Stimulated activated naive CD8-positive, alpha-beta T cell treated with anti-CD3 and anti-CD28 coated beads, Interleukin-15, amount 100 ng/mL, for 72 hours (primary cell): ENCODE results near the gene LSM14B.
"Not testable (repeated sequence)": the region's sequence is repeated elsewhere in the genome, so short reads cannot be mapped to it uniquely, and the experiment has no call there.

Experiments
- ATAC-seq: fragments of 150-1000 bp; cut with Tn5 transposase; 2 replicates; pipeline ENCODE4 v1.10.0; 2021; ENCODE audit warnings: mild to moderate bottlenecking, moderate library complexity
- DNase-seq, 2 donors: peaks; one replicate each; pipeline ENCODE4 v3.0.0; 2021 to 2022
- H3K27ac Mint-ChIP-seq, 2 donors: one replicate each; pipeline ENCODE4 v1.8.0; 2022; ENCODE audit warnings: mild to moderate bottlenecking in 2 of 2, mixed read lengths in 2 of 2, moderate library complexity in 2 of 2
- H3K27me3 Mint-ChIP-seq: one replicate; pipeline ENCODE4 v1.8.0; 2022; ENCODE audit warnings: mixed read lengths
- H3K4me1 Mint-ChIP-seq: one replicate; pipeline ENCODE4 v1.8.0; 2022; ENCODE audit warnings: mild to moderate bottlenecking, mixed read lengths
- H3K4me3 Mint-ChIP-seq, 2 donors: one replicate each; pipeline ENCODE4 v1.8.0; 2022; ENCODE audit warnings: mild to moderate bottlenecking in 2 of 2, mixed read lengths in 2 of 2, moderate library complexity in 1 of 2
- H3K9me3 Mint-ChIP-seq, 2 donors: one replicate each; pipeline ENCODE4 v1.8.0; 2022; ENCODE audit warnings: mixed read lengths in 2 of 2

The LSM14B gene

DNA sequence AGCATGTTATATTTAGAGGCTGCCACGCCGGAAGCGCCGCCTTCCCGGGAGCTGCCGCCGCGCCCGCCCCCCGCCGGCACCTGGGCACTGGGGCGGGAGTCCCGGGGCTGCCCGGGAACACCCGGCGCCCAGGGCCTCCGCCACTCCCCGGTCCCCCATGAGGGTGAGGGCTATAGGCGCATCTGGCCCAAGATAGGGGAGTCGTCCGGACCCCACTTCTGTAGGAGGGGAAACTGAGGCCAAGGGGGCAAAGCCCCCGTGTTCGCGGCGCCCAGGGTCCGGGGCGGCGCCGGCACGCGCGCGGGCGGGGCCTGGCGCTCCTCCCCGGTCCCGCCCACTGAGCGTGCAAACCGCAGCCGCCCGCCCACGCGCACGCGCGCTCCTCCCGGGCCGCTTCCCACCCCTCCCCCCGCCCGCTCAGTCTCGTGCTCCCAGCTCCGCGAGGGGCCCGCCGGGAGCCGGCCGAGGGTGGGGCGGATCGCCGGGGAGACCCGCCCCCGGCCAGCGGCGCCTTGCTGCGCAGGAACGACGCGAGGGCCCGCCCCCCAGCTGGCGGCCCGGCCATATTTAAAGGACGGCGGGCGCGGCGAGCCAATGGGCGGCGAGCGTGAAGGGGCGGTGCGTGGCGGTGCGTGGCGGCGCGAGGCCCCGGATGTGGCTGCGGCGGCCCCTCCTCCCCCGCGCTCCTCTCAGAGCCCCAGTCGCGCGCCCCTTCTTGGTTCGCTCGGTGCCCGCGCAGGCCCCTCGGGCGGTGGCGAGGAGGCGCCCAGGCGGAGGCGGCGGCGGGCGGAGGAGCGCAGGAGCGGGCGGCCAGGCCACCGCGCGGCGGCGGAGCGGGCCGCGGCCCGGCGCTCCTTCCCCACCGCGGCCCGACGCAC lies at the start of gene LSM14B:
LSM14B (plus strand) TSS at position 700 of the 878 bp plus-strand sequence. CDS start 192 bp downstream, outside the sequence.
- peaks cover 66% of the 10 kb centered on the region for H3K4me1 Mint-ChIP-seq
- ATAC-seq (peak; percentile 83), DNase-seq (peak; percentile 97 to 98)
- peak within 1 kb of the TSS; percentile 80 to 92 for H3K27ac Mint-ChIP-seq
- peak within 1 kb of the TSS; percentile 82 to 90 for H3K4me3 Mint-ChIP-seq
- H3K27me3 Mint-ChIP-seq, result no peaks in the 10 kb centered on the region
- no peaks in the 10 kb centered on the region for H3K9me3 Mint-ChIP-seq

DNA sequence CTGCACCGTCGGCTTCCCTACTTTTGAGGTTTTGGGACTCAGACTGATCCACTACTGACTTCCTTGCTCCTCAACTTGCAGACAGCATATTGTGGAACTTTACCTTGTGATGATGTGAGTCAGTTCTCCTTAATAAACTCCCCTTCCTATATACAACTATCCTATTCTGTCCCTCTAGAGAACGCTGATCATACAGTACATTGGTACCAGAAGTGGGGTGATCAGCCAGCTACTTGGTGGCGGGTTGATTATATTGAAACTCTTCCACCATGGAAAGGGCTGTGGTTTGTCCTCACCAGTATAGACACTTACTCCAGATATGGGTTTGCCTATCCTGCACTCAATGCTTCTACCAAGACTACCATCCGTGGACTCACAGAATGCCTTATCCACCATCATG lies 49.0 kb upstream of the LSM14B start:
- DNase-seq (no peak), ATAC-seq (no peak)

DNA sequence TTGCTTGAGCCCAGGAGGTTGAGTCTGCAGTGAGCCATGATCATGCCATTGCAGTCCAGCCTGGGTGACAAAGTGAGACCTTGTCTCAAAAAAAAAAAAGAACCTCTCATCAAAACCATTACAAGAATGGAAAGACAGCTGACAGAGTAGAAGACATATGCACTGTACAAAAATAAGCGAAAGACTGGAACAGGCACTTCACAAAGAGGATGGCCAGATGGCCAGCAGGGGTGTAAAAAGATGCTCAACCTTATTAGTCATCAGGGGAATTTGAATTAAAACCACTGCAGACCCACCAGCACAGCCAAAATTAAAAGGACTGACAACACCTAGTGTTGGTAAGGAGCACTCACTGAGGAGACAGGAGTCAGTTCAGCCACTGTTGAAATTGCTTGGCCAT lies 43.1 kb upstream of the LSM14B start:
- Mint-ChIP-seq H3K4me3 (no peak overlapping the region), H3K27ac (no peak overlapping the region), H3K4me1 (no peaks in the 10 kb centered on the region), H3K27me3 (no peaks in the 10 kb centered on the region), H3K9me3 (peaks cover 15 to 24% of the 10 kb centered on the region in 2 donors)
- no peak for DNase-seq
- ATAC-seq, result no peak

More for the DNA sequence above, 49.0 kb upstream of the LSM14B start:
- Mint-ChIP-seq H3K27ac (no peak overlapping the region), H3K4me3 (no peak overlapping the region), H3K9me3 (peaks cover 26 to 39% of the 10 kb centered on the region in 2 donors), H3K4me1 (peaks cover under 1% of the 10 kb centered on the region), H3K27me3 (no peaks in the 10 kb centered on the region)

DNA sequence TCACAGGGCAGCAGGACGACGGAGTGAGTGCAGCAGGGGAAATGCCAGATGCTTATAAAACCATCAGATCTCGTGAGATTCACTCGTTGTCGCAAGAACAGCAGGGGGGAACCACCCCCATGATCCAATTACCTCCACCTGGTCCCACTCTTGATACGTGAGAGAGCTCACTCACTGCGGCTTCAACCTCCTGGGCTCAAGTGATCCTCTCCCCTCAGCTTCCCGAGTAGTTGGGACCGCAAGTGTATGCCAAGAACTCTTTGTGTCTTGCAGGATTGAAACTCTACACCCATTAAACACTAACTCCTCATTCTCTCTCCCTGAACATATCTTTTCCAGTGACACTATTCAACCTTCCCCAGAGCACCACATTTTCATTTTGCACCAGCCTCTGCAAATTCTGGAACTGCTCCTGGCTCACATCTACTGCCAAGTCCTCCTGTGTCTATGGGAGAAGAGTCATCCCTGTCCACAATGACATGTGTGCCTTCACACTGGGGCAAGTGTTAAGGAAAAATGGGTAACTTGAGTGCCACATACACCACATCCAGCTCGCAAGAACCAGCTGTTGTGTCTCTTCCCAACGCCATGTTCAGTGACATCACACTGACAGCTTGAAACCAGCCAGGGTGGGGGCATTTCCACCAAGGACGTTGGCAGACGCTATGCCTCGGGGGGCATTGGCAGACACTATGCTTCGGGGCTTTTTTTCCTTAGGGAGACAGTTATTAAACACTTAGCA lies 41.9 kb upstream of the LSM14B start:
- Mint-ChIP-seq H3K4me1 (no peaks in the 10 kb centered on the region), H3K9me3 (peaks cover 6 to 14% of the 10 kb centered on the region in 2 donors), H3K27me3 (no peaks in the 10 kb centered on the region), H3K27ac (peak overlapping the region in 1 of 2 donors; percentile 38), H3K4me3 (no peak overlapping the region)
- no peak for DNase-seq
- no peak for ATAC-seq

DNA sequence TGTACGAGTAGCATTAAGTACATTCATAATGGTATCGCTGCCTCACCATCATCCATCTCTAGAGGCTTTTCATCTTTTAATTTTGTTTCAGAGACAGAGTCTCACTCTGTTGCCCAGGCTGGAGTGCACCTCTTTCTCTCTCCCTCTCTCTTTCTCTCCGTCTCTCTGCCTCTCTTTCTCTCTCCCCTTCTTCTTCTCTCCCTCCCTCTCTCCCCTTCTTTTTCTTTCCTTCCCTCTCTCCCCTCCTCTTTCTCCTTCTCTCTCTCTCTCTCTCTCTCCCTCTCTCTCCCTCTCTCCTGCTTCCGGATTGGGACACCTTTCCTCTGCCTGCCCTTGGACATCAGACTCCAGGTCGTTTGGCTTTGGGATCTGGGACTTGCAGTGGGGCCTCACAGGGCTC lies 39.0 kb upstream of the LSM14B start:
- no peak for DNase-seq
- Mint-ChIP-seq H3K4me3 (no peak overlapping the region), H3K9me3 (no peaks in the 10 kb centered on the region), H3K4me1 (no peaks in the 10 kb centered on the region), H3K27me3 (no peaks in the 10 kb centered on the region), H3K27ac (peak overlapping the region in 1 of 2 donors; percentile 30)
- ATAC-seq, result no peak

DNA sequence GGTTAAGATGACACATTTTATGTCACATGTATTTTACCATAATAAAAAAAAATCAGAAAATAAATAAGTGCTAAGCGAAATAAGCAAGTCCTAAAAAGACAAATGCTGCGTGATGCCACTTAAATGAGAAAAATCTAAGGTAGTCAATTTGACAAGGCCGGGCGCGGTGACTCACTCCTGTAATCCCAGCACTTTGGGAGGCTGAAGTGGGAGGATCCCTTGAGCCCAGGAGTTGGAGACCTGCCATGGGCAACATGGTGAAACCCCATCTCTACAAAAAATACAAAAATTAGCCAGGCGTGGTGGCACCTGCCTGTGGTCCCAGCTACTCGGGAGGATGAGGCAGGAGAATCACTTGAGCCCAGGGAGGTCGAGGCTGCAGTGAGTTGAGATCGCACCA lies 38.1 kb upstream of the LSM14B start:
- not testable (repeated sequence) for H3K27me3 Mint-ChIP-seq, H3K27ac Mint-ChIP-seq, H3K9me3 Mint-ChIP-seq, H3K4me1 Mint-ChIP-seq, DNase-seq, ATAC-seq, H3K4me3 Mint-ChIP-seq

DNA sequence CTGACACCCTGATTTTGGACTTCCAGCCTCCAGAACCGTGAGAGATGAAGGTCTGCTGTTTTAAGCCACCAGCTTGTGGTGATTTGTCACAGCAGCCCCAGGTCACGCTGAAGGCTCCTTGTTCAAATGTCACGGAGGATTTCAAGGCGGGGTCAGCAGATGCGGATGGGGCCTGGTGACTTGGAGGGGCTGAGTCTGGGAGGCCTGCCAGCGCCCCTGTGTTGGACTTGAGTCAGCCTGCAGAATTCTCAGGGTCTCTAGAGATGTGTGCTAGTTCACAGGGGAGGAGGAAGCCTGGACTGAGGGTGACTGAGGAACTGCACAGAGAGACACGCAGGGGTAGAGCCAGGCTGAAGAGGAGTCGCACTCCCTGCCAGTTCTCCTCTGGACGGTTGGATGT lies 37.1 kb upstream of the LSM14B start:
- Mint-ChIP-seq H3K4me1 (no peaks in the 10 kb centered on the region), H3K27me3 (no peaks in the 10 kb centered on the region), H3K9me3 (no peaks in the 10 kb centered on the region), H3K27ac (no peak overlapping the region), H3K4me3 (no peak overlapping the region)
- no peak for DNase-seq
- no peak for ATAC-seq

DNA sequence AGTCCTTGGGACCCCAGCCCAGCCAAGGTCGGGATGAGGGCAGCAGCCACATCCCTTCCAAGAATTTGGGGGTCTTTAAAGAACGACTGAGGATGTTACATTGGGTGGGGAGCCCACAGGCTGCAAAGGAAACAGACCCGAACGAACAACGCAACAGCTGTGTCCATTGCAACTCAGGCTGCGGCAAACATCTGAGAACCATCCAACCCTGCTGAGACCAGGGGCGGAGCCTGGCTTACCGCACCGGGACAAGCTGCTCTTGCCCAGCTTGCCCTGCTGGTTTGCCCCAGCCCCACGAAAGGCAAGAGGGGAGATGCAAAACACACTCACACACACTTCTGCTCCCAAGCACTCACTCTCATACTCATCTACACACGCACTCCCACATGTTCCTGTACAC lies 35.0 kb upstream of the LSM14B start:
- peaks cover 5 to 7% of the 10 kb centered on the region in 2 donors for H3K9me3 Mint-ChIP-seq
- no peaks in the 10 kb centered on the region for H3K4me1 Mint-ChIP-seq
- ATAC-seq (no peak), DNase-seq (no peak)
- no peaks in the 10 kb centered on the region for H3K27me3 Mint-ChIP-seq
- no peak overlapping the region for H3K27ac Mint-ChIP-seq
- no peak overlapping the region for H3K4me3 Mint-ChIP-seq

DNA sequence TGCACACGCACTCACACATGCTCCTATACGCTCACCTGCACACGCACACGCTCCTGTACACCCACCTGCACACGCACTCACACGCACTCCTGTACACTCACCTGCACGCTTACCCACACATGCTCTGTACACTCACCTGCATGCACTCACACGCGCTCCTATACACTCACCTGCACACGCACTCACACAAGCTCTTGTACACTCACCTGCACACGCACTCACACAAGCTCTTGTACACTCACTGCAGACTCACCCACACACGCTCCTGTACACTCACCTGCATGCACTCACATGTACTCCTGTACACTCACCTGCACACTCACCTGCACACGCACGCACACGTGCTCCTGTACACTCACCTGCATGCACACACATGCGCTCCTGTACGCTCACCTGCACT lies 34.6 kb upstream of the LSM14B start:
- Mint-ChIP-seq H3K27ac (no peak overlapping the region), H3K4me3 (no peak overlapping the region), H3K27me3 (no peaks in the 10 kb centered on the region), H3K4me1 (no peaks in the 10 kb centered on the region), H3K9me3 (peaks cover 5 to 9% of the 10 kb centered on the region in 2 donors)
- no peak for ATAC-seq
- DNase-seq, result no peak

DNA sequence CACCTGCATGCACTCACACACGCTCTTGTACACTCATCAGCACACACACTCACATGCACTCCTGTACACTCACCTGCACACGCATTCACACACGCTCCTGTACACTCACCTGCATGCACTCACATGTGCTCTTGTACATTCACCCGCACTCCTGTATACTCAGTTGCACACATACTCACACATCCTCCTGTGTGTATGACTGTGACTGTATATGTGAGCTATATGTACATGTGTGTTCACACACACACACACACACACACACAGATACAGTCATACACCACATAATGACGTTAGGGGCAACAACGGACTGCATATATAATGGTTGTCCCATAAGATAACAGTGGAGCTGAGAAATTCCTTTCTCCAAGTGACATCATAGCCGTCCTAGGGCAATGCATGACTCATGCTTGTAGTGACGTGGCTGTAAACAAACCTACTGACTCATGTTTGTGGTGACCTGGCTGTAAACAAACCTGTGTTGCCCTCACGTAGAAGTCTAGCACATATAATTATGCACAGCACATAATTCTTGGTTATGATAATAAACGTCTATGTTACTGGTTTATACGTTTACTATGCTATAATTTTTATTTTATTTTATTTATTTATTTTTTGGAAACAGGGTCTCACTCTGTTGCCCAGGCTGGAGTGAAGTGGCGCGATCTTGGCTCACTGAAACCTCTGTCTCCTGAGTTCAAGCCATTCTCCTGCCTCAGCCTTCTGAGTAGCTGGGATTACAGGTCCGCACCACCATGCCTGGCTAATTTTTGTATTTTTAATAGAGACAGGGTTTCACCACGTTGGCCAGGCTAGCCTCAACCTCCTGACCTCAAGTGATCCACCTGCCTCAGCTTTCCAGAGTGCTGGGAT lies 33.8 kb upstream of the LSM14B start:
- H3K4me3 Mint-ChIP-seq, result no peak overlapping the region
- H3K9me3 Mint-ChIP-seq, result peaks cover 5 to 9% of the 10 kb centered on the region in 2 donors
- ATAC-seq (no peak), DNase-seq (no peak)
- H3K27me3 Mint-ChIP-seq, result no peaks in the 10 kb centered on the region
- no peaks in the 10 kb centered on the region for H3K4me1 Mint-ChIP-seq
- H3K27ac Mint-ChIP-seq, result no peak overlapping the region

DNA sequence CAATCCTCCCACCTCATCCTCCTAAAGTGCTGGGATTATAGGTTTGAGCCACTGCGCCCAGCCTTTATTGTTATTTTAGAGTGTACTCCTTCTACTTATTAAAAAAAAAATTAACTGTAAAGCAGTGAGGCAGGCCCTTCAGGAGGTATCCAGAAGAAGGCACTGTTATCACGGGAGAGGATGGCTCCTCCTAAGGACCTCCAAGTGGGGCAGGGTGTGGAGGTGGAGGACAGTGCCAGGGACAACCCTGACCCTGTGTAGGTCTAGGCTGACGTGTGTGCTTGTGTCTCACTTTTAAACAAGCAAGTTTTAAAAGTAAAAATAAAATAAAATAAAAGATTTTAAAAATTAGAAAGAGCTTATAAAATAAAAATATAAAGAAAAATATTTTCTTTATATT lies 32.9 kb upstream of the LSM14B start:
- no peak for ATAC-seq
- no peaks in the 10 kb centered on the region for H3K27me3 Mint-ChIP-seq
- no peak for DNase-seq
- H3K4me3 Mint-ChIP-seq, result no peak overlapping the region
- H3K27ac Mint-ChIP-seq, result no peak overlapping the region
- H3K9me3 Mint-ChIP-seq, result peaks cover 5 to 9% of the 10 kb centered on the region in 2 donors
- H3K4me1 Mint-ChIP-seq, result no peaks in the 10 kb centered on the region

DNA sequence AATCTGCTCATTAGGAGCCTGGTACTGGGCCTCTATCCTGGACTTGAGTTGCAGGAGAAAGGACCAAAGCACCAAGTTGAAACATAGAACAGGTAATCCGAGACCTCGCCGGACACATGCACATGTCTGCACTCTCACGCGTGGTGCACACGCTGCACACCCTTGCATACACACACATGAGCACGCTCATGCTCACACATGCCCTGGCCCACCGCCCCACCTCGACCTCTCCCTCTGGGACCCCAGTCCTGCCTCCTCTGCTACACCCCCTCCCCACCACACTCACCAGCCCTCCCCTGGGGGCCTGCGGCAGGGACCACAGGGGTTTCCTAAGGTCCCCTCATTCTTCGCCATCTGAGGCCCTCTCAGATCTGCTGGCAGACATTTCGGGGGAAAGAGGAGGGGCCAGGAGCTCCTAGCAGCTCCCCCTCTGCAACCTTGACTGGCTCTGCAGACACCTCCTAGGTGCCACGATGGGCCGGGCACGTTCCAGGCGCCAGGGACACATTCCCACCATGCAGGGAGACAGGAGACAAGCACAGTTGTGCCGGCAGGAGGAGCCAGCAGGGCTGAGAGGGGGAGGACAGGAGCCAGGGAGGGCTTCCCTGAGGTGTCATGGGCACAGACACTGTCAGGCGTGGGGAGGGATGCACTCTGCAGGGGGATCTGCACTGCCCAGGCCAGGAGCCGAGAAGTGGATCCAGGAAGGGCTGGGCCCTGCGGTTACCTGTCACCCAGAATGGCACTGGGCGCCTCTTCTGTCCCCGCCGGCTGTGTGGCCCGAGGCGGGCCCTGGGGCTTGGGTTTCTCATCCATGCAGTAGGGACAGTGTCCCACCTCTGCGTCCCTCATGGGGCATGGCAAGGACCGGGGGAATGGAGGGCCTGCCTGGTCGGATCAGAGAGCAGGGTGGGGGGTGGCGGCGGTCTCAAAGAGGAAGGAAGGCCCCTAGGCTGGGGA lies 25.6 kb upstream of the LSM14B start:
- H3K27me3 Mint-ChIP-seq, result no peaks in the 10 kb centered on the region
- ATAC-seq (no peak), DNase-seq (no peak)
- H3K27ac Mint-ChIP-seq, result peak overlapping the region in 1 of 2 donors; percentile 59
- no peaks in the 10 kb centered on the region for H3K4me1 Mint-ChIP-seq
- H3K4me3 Mint-ChIP-seq, result no peak overlapping the region
- H3K9me3 Mint-ChIP-seq, result peaks cover 15 to 36% of the 10 kb centered on the region in 2 donors

DNA sequence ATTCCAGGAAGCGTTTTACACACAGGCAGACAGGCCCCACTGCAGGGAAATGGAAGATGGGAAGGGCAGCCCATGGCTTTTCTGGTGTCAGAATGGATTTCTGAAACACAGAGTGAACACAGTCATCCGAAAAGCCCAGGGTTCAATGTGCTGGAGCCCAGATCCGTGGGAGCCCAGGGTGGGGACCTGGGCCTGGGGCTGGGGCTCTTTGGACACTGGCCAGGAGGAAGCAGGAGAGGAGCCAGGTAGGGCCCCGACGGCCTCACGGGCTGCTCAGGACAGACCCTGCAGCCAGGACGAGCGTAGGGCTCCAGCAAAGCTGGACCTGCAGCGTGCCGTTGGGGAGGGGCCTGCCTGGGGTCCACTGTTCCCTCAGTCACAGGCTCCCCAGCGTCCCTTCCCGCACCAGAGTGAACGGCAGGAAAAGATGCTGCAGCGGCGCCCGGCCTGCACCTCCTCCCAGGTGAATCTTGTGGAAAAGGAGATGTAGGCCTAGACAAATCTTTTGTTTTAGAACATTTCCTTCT lies 24.3 kb upstream of the LSM14B start:
- H3K4me1 Mint-ChIP-seq, result no peaks in the 10 kb centered on the region
- H3K9me3 Mint-ChIP-seq, result peaks cover 10 to 39% of the 10 kb centered on the region in 2 donors
- no peak overlapping the region for H3K27ac Mint-ChIP-seq
- DNase-seq, result no peak
- ATAC-seq, result no peak
- no peak overlapping the region for H3K4me3 Mint-ChIP-seq
- H3K27me3 Mint-ChIP-seq, result no peaks in the 10 kb centered on the region

DNA sequence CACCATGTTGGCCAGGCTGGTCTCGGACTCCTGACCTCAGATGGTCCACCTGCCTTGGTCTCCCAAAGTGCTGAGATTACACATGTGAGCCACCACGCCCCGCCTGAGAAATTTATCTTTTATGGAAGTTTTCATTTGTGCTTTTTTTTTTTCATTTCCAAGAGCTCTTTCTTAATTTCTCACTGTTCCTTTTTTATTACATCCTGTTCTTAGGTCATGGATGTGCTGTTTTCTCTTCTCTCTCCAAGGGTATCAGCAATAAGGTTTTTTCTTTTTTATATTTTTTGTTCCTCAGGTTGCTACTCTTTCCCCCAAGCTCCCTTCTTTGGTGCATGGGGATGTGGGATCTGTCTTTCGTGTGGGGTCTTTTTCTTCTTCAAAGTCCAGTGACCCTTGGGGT lies 21.2 kb upstream of the LSM14B start:
- Mint-ChIP-seq H3K4me1 (no peaks in the 10 kb centered on the region), H3K27me3 (no peaks in the 10 kb centered on the region), H3K4me3 (no peak overlapping the region), H3K9me3 (peaks cover 28 to 68% of the 10 kb centered on the region in 2 donors), H3K27ac (peak overlapping the region in 1 of 2 donors; percentile 87)
- ATAC-seq, result no peak
- no peak for DNase-seq
